B cell (primary cell): ENCODE results near the gene ZDHHC14. TPM values are rescaled to one million over a fixed set of nuclear protein-coding genes. Genes with fewer than 3 reads are reported as not detected.

Experiments used
- ATAC-seq: fragments of 200-7000 bp; cut with Tn5 transposase; one replicate; pipeline ENCODE4 v1.10.0; 2021; ENCODE audit warnings: low read depth, mild to moderate bottlenecking, moderate number of reproducible peaks, moderate library complexity
- CTCF ChIA-PET: fragments of 350-600 bp; sonication (Branson Sonifier 250); formaldehyde crosslinking; loops from one replicate; lab custom pipeline; 2021; ENCODE audit warnings: antibody characterized with exemption, inconsistent platforms; lab: Charles Lee
- POLR2A ChIA-PET: fragments of 350-600 bp; sonication (Branson Sonifier 250); formaldehyde crosslinking; loops from one replicate; lab custom pipeline; 2021; ENCODE audit warnings: antibody characterized with exemption; lab: Charles Lee
- DNase-seq: peaks from one replicate; pipeline ENCODE4 v3.0.0; 2013
- H2AFZ ChIP-seq: 2 replicates; pipeline ENCODE4 v1.6.1; 2012; ENCODE audit warnings: mild to moderate bottlenecking, low read depth, low read length; ENCODE audit not compliant: insufficient read depth, poor library complexity, severe bottlenecking
- H3K27ac ChIP-seq, 2 donors: 1 replicate in 1 of 2; 2 replicates in 1 of 2; pipeline ENCODE4 v1.5.1; 2012 to 2013; ENCODE audit warnings: low read length in 2 of 2, mild to moderate bottlenecking in 2 of 2, moderate library complexity in 1 of 2
- H3K27me3 ChIP-seq, 4 experiments: fragments of 200-600 bp in 1 of 4; sonication (generic) in 1 of 4; replicated peaks in 1 of 4; 1 replicate in 2 of 4; 2 replicates in 2 of 4; pipeline versions ENCODE4 v1.6.1 to v1.7.0; 2013 to 2016; ENCODE audit warnings: low read length in 3 of 4, mild to moderate bottlenecking in 2 of 4, mixed read lengths in 1 of 4, moderate library complexity in 1 of 4; ENCODE audit not compliant: insufficient read depth in 4 of 4, control insufficient read depth in 3 of 4; ENCODE audit errors: control extremely low read depth in 1 of 4
- H3K36me3 ChIP-seq, 2 experiments: replicated peaks in 1 of 2; 1 replicate in 1 of 2; 2 replicates in 1 of 2; pipeline versions ENCODE4 v1.6.1 to v1.7.1; 2013; ENCODE audit warnings: low read length in 1 of 2; ENCODE audit not compliant: insufficient read depth in 2 of 2, control insufficient read depth in 1 of 2; ENCODE audit errors: control extremely low read depth in 1 of 2, extremely low read depth in 1 of 2
- H3K4me1 ChIP-seq, 2 donors: fragments of 200-600 bp in 1 of 2; sonication (generic) in 1 of 2; 1 replicate in 1 of 2; 2 replicates in 1 of 2; pipeline versions ENCODE4 v1.5.1 to v1.6.1; 2013 to 2017; ENCODE audit warnings: low read length in 2 of 2; ENCODE audit not compliant: control insufficient read depth in 2 of 2, insufficient read depth in 2 of 2
- H3K4me2 ChIP-seq: replicated peaks from 2 replicates; pipeline ENCODE3; 2012; ENCODE audit warnings: mild to moderate bottlenecking, low read depth, low read length; ENCODE audit not compliant: poor library complexity, severe bottlenecking
- H3K4me3 ChIP-seq, 5 experiments: fragments of 200-600 bp in 1 of 5; sonication (generic) in 1 of 5; 1 replicate in 3 of 5; 2 replicates in 2 of 5; pipeline versions ENCODE4 v1.5.1 to v1.7.0; 2011 to 2016; ENCODE audit warnings: low read length in 4 of 5, mild to moderate bottlenecking in 4 of 5, low read depth in 2 of 5, control low read depth in 1 of 5, moderate library complexity in 1 of 5; ENCODE audit not compliant: insufficient read depth in 1 of 5; ENCODE audit errors: control extremely low read depth in 1 of 5, extremely low read depth in 1 of 5
- H3K79me2 ChIP-seq: fragments of 200-600 bp; sonication (generic); one replicate; pipeline ENCODE4 v1.6.0; 2016; ENCODE audit warnings: low read length; ENCODE audit not compliant: control insufficient read depth, insufficient read depth
- H3K9ac ChIP-seq: fragments of 200-600 bp; sonication (generic); 2 replicates; pipeline ENCODE4 v1.6.1; 2017; ENCODE audit warnings: mild to moderate bottlenecking, low read length, moderate library complexity
- H3K9me3 ChIP-seq, 3 donors: one replicate each; pipeline versions ENCODE4 v1.6.1 to v1.7.1; 2013; ENCODE audit warnings: low read length in 2 of 3; ENCODE audit not compliant: control insufficient read depth in 2 of 3, insufficient read depth in 1 of 3; ENCODE audit errors: control extremely low read depth in 1 of 3
- H4K20me1 ChIP-seq: 2 replicates; pipeline ENCODE4 v1.6.0; 2012; ENCODE audit warnings: mild to moderate bottlenecking, low read length; ENCODE audit not compliant: insufficient read depth, control insufficient read depth, poor library complexity, severe bottlenecking
- H3K27ac Mint-ChIP-seq: one replicate; pipeline ENCODE4 v1.8.0; 2021; ENCODE audit warnings: mixed read lengths
- H3K27me3 Mint-ChIP-seq: one replicate; pipeline ENCODE4 v1.8.0; 2021; ENCODE audit warnings: mixed read lengths
- H3K4me1 Mint-ChIP-seq: one replicate; pipeline ENCODE4 v1.8.0; 2021; ENCODE audit warnings: mixed read lengths
- H3K4me3 Mint-ChIP-seq: one replicate; pipeline ENCODE4 v1.8.0; 2021; ENCODE audit warnings: mixed read lengths
- H3K9me3 Mint-ChIP-seq: one replicate; pipeline ENCODE4 v1.8.0; 2022; ENCODE audit warnings: mixed read lengths; ENCODE audit not compliant: insufficient read depth
- CTCF ChIP-seq: fragments of 200-600 bp; IDR thresholded peaks from one replicate; pipeline ENCODE4 v1.8.0; 2022; ENCODE audit warnings: antibody characterized with exemption, mild to moderate bottlenecking
- EZH2 ChIP-seq: IDR thresholded peaks from 2 replicates; pipeline ENCODE4 v1.6.1; 2012; ENCODE audit warnings: borderline replicate concordance, low read depth, mild to moderate bottlenecking, moderate library complexity, low read length; ENCODE audit not compliant: insufficient read depth, poor library complexity, severe bottlenecking
- WGBS: methylation state at CpG from one replicate; pipeline ENCODE4 v1.1.5; 2013; ENCODE audit warnings: missing lambda C conversion rate; ENCODE audit not compliant: insufficient coverage; 5-methylcytosine and 5-hydroxymethylcytosine counted together
- intact Hi-C: fragments of 100-400 bp; cut with micrococcal nuclease; formaldehyde crosslinking; loops from one replicate; pipeline ENCODE4 v1.10.0; 2022
- polyA plus RNA-seq: library from polyadenylated mRNA; depleted of rRNA; stranded (reverse); fragments of >200 nt; gene quantifications from 2 replicates; pipeline ENCODE4 v1.2.3, GENCODE V29; 2012
- total RNA-seq, 2 donors: library from RNA; stranded (reverse); fragments of 120-200 nt in 1 of 2; gene quantifications; 1 replicate in 1 of 2; 2 replicates in 1 of 2; pipeline versions ENCODE4 v1.2.3 to v1.2.4, GENCODE V29; 2013 to 2022

ZDHHC14 gene
- total and polyA plus RNA-seq, 2 donors (not counting 1 experiment from before 2014, with no cell fraction given), result 8.8 to 50.4 TPM

DNA sequence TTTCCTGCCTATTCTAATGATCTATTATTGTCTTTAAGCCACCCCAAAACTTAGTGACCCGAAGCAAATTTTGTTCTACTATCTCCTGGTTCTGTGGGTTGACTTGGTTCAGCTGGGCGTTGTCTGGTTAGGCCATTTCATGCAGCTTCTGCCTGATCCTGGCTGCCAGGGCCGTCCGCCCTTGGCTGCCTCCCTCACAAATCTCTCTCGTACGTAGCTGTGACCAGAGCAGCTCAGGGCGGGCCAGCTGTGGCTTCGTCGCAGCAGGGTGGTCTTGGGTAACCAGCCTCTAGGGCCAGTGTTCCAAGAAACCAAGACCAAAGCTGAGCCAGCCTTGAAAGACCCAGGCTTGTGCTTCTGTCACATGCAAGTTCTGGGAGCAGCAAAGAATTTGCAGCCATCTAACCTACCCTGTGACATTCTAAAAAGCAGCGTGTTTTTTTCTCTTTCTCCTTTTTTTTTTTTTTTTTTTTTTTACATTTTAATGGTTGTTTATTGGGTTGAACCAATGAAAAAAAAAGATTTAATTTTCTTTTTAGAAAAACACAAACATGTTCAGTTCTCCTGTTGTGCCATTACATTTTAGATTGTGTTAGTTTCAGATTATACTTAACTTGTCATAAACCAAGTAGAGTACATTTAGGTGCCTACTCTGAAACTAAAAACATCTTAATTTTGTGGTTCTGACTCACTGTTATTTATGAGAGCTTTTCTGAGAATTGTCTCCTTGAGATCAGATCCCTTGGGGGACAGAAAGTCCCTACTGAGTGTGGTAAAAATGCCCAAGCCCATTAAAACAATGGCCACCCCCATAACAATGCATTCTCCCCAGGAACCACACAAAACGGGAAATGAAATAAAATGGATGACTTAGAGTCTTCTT is 83.9 kb downstream of the ZDHHC14 start:
- H3K36me3 ChIP-seq, result no peaks in the 10 kb centered on the region
- no peaks in the 10 kb centered on the region for H3K27me3 ChIP-seq
- peak overlapping the region; percentile 47 to 68 for H3K27ac ChIP-seq
- ChIA-PET CTCF (interaction anchor here (0.6 to 2.3 kb wide), 12 partner anchors 33 to 703 kb away, joined by 3 to 11 read pairs (median 4); partner anchors contain the start of genes TMEM242 and ZDHHC14), POLR2A (interaction anchor here (0.7 to 4.6 kb wide), 6 partner anchors 11 to 97 kb away, joined by 3 to 31 read pairs (median 6); partner anchors contain the start of gene ZDHHC14)
- H3K27me3 Mint-ChIP-seq, result no peaks in the 10 kb centered on the region
- 58% methylated on average over 8 of the region's 11 CpGs for WGBS
- peak; percentile 64 for ATAC-seq
- peak overlapping the region; percentile 58 for H2AFZ ChIP-seq
- H3K9me3 Mint-ChIP-seq, result no peaks in the 10 kb centered on the region
- no peaks in the 10 kb centered on the region for H4K20me1 ChIP-seq
- H3K79me2 ChIP-seq, result peaks cover 4% of the 10 kb centered on the region
- peak overlapping the region; percentile 96 for H3K27ac Mint-ChIP-seq
- no peaks in the 10 kb centered on the region for H3K9me3 ChIP-seq
- peak overlapping the region; percentile 64 for H3K4me2 ChIP-seq
- intact Hi-C loops, result loop anchor here (1.0 to 10.0 kb wide), 5 partner anchors 60 to 299 kb away; partner anchors contain the start of gene ZDHHC14
- H3K4me3 Mint-ChIP-seq, result peak overlapping the region; percentile 74
- H3K4me1 Mint-ChIP-seq, result peaks cover 57% of the 10 kb centered on the region
- TF ChIP-seq CTCF (no peak), EZH2 (no peak)
- peak; percentile 78 for DNase-seq
- peak overlapping the region; percentile 50 for H3K9ac ChIP-seq
- peaks cover 52 to 57% of the 10 kb centered on the region in 2 donors for H3K4me1 ChIP-seq
- H3K4me3 ChIP-seq, result peak overlapping the region in 2 of 5 experiments; percentile 16 to 40

DNA sequence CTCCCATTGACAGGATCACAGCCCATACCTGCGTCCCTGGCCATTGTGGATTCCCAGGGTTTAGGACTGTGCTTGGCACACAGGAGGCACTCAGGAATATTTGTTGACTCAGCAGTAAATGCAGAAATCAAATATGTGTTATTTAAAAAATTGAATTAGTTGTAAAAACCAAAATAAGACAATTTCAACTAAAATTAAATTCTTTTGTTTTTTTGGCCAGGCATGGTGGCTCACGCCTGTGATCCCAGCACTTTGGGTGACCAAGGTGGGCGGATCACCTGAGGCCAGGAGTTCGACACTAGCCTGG is 85.3 kb downstream of the ZDHHC14 start:
- no peak for ATAC-seq
- Mint-ChIP-seq H3K27ac (peak overlapping the region; percentile 96), H3K4me3 (no peak overlapping the region), H3K27me3 (no peaks in the 10 kb centered on the region), H3K4me1 (peaks cover 47% of the 10 kb centered on the region), H3K9me3 (no peaks in the 10 kb centered on the region)
- Histone ChIP-seq H3K79me2 (no peaks in the 10 kb centered on the region), H3K4me1 (peaks cover 38 to 43% of the 10 kb centered on the region in 2 donors), H3K4me2 (no peak overlapping the region), H3K9me3 (no peaks in the 10 kb centered on the region), H3K27me3 (no peaks in the 10 kb centered on the region), H3K27ac (no peak overlapping the region), H3K9ac (no peak overlapping the region), H4K20me1 (no peaks in the 10 kb centered on the region), H3K4me3 (no peak overlapping the region), H3K36me3 (no peaks in the 10 kb centered on the region), H2AFZ (no peak overlapping the region)
- ChIA-PET CTCF (interaction anchor here (1.4 kb wide), 1 partner anchor 16 kb away, joined by 3 read pairs; no protein-coding TSS in a partner anchor), POLR2A (interaction anchor here (2.1 kb wide), 1 partner anchor 20 kb away, joined by 7 read pairs; no protein-coding TSS in a partner anchor)
- WGBS, result 100% methylated on average over 4 of the region's 4 CpGs
- DNase-seq, result no peak
- intact Hi-C loops, result loop anchor here (10.0 kb wide), 2 partner anchors 59 to 129 kb away; no protein-coding TSS in a partner anchor
- TF ChIP-seq CTCF, result no peak
- no peak for TF ChIP-seq EZH2
